HepG2 (cell line): Measurements from ENCODE around the gene FAM174B.

ENCODE experiments used
- HIVEP1 ChIP-seq: sonication (generic); formaldehyde crosslinking; IDR thresholded peaks from 2 replicates; pipeline ENCODE4 v1.4.0; 2020; ENCODE audit warnings: mild to moderate bottlenecking, missing genetic modification reagents
- KDM5A ChIP-seq: fragments of 200-600 bp; sonication (generic); IDR thresholded peaks from 2 replicates; pipeline ENCODE4 v1.7.0; 2018; ENCODE audit warnings: antibody characterized with exemption, mild to moderate bottlenecking, low read length, borderline replicate concordance
- ZNF776 ChIP-seq: sonication (generic); formaldehyde crosslinking; IDR thresholded peaks from 2 replicates; pipeline ENCODE4 v1.4.0; 2020; ENCODE audit warnings: mild to moderate bottlenecking, missing genetic modification reagents

- no peak for TF ChIP-seq KDM5A
- TF ChIP-seq HIVEP1 (CRISPR knock-in tag): no peak
- TF ChIP-seq ZNF776: no peak
These were observed 49.3 kb downstream of the FAM174B start for GRCh38 chr15:92606126-92606835.
